ENCODE measurements around the gene ERC1.

GRCh38 chr12:948238-948637 is 42.8 kb upstream of the ERC1 start:
- peak in 1 of 3 donors; percentile 51 for TF ChIP-seq POLR2AphosphoS5 (IDR thresholded peaks at IDR 0.05)
- no peak for TF ChIP-seq CTCF (IDR thresholded peaks at IDR 0.05)
- no peak for TF ChIP-seq EP300 (IDR thresholded peaks at IDR 0.05; ENCODE audit: low read depth)
